DOHH2 (cell line): ENCODE data around the gene SLC44A2.

Experiments
- H3F3A ChIP-seq: fragments of 200-600 bp; sonication (generic), shearing (Covaris generic); 2 replicates; pipeline ENCODE4 v1.6.0; 2016; ENCODE audit warnings: antibody characterized with exemption, mild to moderate bottlenecking; ENCODE audit not compliant: control insufficient read depth, insufficient read depth
- H3K27ac ChIP-seq: fragments of 200-600 bp; sonication (generic); 2 replicates; pipeline ENCODE4 v1.5.1; 2014; ENCODE audit warnings: low read depth, mild to moderate bottlenecking, low read length, moderate library complexity
- H3K27me3 ChIP-seq: fragments of 200-600 bp; sonication (generic); 2 replicates; pipeline ENCODE4 v1.6.1; 2014; ENCODE audit warnings: mild to moderate bottlenecking, low read length, mixed read lengths; ENCODE audit not compliant: control insufficient read depth
- H3K36me3 ChIP-seq: fragments of 200-600 bp; sonication (generic); 2 replicates; pipeline ENCODE4 v1.6.1; 2014; ENCODE audit warnings: mild to moderate bottlenecking, low read length, moderate library complexity, mixed read lengths; ENCODE audit not compliant: control insufficient read depth
- H3K4me1 ChIP-seq: fragments of 200-600 bp; sonication (generic); 2 replicates; pipeline ENCODE4 v1.6.1; 2014; ENCODE audit warnings: mild to moderate bottlenecking, low read length, mixed read lengths; ENCODE audit not compliant: control insufficient read depth
- H3K4me2 ChIP-seq: fragments of 200-600 bp; sonication (generic); 2 replicates; pipeline ENCODE4 v1.6.0; 2014; ENCODE audit warnings: mild to moderate bottlenecking, low read length, moderate library complexity
- H3K4me3 ChIP-seq: fragments of 200-600 bp; sonication (generic); 2 replicates; pipeline ENCODE4 v1.5.1; 2014; ENCODE audit warnings: mild to moderate bottlenecking, low read length, mixed read lengths
- H3K79me2 ChIP-seq: fragments of 200-600 bp; sonication (generic); 2 replicates; pipeline ENCODE4 v1.6.1; 2014; ENCODE audit warnings: mild to moderate bottlenecking, low read length, mixed read lengths; ENCODE audit not compliant: control insufficient read depth
- H3K9me2 ChIP-seq: fragments of 200-600 bp; sonication (generic); replicated peaks from 2 replicates; pipeline ENCODE4 v1.6.1; 2014; ENCODE audit warnings: mild to moderate bottlenecking, low read length, mixed read lengths; ENCODE audit not compliant: control insufficient read depth
- H3K9me3 ChIP-seq: fragments of 200-600 bp; sonication (generic); 2 replicates; pipeline ENCODE4 v1.6.1; 2014; ENCODE audit warnings: antibody characterized with exemption, low read length, mixed read lengths; ENCODE audit not compliant: control insufficient read depth, insufficient read depth
- H4K20me1 ChIP-seq: fragments of 200-600 bp; sonication (generic); 2 replicates; pipeline ENCODE4 v1.6.0; 2014; ENCODE audit warnings: low read depth, mild to moderate bottlenecking, antibody characterized with exemption, low read length, moderate library complexity; ENCODE audit not compliant: control insufficient read depth, insufficient read depth
- EZH2phosphoT487 ChIP-seq: fragments of 200-600 bp; sonication (generic); IDR thresholded peaks from 2 replicates; pipeline ENCODE4 v1.6.1; 2017; ENCODE audit warnings: borderline replicate concordance, mild to moderate bottlenecking, antibody characterized with exemption, low read length, moderate library complexity, mixed read lengths
- TF ChIP-seq, protein P1 (sequence below): fragments of 200-600 bp; sonication (generic); IDR thresholded peaks from one replicate; pipeline ENCODE4 v1.5.1; 2014; ENCODE audit warnings: antibody characterized with exemption, mild to moderate bottlenecking, low read depth, low read length; ENCODE audit not compliant: poor library complexity, severe bottlenecking

SLC44A2 gene

DNA sequence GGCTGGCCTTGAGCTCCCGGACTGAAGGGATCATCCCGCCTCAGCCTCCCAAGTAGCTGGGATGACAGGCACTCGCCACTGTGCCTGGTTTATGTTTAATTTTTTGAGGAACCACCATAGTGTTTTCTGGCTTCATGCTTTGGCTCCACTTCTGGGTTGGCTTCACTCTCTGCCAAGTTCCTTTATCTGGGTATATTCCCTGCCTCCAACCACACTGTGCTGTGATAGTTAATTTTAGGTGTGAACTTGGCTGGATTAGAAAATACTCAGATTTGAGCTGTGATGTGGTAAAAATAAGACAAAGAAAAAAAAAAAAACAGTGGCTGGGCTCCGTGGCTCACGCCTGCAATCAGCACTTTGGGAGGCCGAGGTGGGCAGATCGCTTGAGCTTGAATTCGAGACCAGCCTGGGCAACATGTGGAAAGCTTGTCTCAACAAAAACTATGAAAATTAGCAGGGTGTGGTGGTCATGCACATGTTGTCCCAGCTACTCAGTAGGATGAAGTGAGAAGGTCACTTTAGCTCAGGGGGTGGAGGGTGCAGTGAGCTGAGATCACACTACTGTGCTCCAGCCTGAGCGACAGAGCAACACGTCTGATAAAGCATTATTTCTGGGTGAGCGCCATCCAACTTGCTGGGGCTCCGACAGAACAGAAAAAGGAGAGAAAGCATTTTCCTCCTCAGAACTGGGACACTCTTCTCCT is 21.3 kb downstream of the SLC44A2 start:
- Histone ChIP-seq H3K4me2 (no peak overlapping the region), H3K79me2 (peaks cover 2% of the 10 kb centered on the region), H3K4me1 (peaks cover 6% of the 10 kb centered on the region), H3K27me3 (no peaks in the 10 kb centered on the region), H3K4me3 (no peak overlapping the region), H3K36me3 (peaks cover 3% of the 10 kb centered on the region), H4K20me1 (no peaks in the 10 kb centered on the region), H3K9me2 (no peaks in the 10 kb centered on the region), H3K27ac (no peak overlapping the region), H3F3A (peaks cover 5% of the 10 kb centered on the region), H3K9me3 (no peaks in the 10 kb centered on the region)
- TF ChIP-seq EZH2phosphoT487, result no peak
- TF ChIP-seq, protein P1, sequence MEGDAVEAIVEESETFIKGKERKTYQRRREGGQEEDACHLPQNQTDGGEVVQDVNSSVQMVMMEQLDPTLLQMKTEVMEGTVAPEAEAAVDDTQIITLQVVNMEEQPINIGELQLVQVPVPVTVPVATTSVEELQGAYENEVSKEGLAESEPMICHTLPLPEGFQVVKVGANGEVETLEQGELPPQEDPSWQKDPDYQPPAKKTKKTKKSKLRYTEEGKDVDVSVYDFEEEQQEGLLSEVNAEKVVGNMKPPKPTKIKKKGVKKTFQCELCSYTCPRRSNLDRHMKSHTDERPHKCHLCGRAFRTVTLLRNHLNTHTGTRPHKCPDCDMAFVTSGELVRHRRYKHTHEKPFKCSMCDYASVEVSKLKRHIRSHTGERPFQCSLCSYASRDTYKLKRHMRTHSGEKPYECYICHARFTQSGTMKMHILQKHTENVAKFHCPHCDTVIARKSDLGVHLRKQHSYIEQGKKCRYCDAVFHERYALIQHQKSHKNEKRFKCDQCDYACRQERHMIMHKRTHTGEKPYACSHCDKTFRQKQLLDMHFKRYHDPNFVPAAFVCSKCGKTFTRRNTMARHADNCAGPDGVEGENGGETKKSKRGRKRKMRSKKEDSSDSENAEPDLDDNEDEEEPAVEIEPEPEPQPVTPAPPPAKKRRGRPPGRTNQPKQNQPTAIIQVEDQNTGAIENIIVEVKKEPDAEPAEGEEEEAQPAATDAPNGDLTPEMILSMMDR, result no peak

DNA sequence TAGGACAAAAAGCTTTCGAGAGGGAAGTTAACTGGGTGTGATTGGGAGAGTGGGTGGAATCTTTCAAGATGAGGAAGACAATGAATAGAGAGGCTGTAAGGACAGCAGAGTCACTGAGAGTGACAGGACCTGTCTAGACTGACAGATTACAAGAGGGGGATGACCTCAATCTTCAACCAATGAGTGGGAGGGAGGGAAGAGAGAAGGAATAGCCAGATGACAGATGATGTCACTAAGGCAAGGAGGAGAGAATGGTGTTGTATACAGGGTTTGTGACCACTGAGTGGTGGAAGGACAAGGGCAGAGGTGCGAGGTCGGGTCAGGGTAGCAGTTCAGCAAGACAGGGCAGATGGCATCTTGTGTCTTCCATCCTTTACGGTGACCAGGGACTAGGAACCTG is 23.0 kb downstream of the SLC44A2 start:
- Histone ChIP-seq H3K9me3 (no peaks in the 10 kb centered on the region), H3K4me2 (no peak overlapping the region), H4K20me1 (no peaks in the 10 kb centered on the region), H3K36me3 (peaks cover 13% of the 10 kb centered on the region), H3F3A (peaks cover 10% of the 10 kb centered on the region), H3K4me3 (no peak overlapping the region), H3K9me2 (no peaks in the 10 kb centered on the region), H3K27me3 (no peaks in the 10 kb centered on the region), H3K79me2 (peaks cover 19% of the 10 kb centered on the region), H3K27ac (no peak overlapping the region), H3K4me1 (peaks cover 17% of the 10 kb centered on the region)
- TF ChIP-seq, protein P1, result no peak
- no peak for TF ChIP-seq EZH2phosphoT487

DNA sequence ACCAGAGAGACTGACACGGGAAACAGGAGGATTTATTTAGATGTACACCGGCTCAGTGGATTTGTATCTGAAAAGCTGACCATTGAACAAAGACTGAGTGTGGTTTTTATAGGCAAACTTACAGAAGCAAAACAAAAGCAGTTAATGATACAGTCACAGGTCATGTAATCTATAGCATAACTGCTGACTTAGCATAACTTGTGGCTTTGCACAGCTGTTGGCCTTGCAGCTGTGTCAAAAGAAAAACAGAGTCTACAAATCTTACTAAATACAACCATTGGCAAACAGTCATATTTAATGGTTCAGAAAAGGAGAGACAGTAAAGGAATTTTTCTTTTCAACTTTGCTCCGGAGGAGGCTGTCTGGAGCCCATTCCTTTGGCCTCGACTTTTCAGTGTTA is 26.5 kb downstream of the SLC44A2 start:
- peaks cover 24% of the 10 kb centered on the region for H3K4me1 ChIP-seq
- peaks cover 14% of the 10 kb centered on the region for H3F3A ChIP-seq
- H3K36me3 ChIP-seq, result peaks cover 40% of the 10 kb centered on the region
- H3K79me2 ChIP-seq, result peaks cover 50% of the 10 kb centered on the region
- peak overlapping the region; percentile 65; the same call in 1 of the 2 replicates for H3K4me2 ChIP-seq
- peaks cover 14% of the 10 kb centered on the region for H4K20me1 ChIP-seq
- no peaks in the 10 kb centered on the region for H3K9me2 ChIP-seq
- H3K27ac ChIP-seq, result no peak overlapping the region
- H3K27me3 ChIP-seq, result no peaks in the 10 kb centered on the region
- no peak overlapping the region for H3K4me3 ChIP-seq
- TF ChIP-seq EZH2phosphoT487, result no peak
- TF ChIP-seq, protein P1, result no peak
- no peaks in the 10 kb centered on the region for H3K9me3 ChIP-seq

DNA sequence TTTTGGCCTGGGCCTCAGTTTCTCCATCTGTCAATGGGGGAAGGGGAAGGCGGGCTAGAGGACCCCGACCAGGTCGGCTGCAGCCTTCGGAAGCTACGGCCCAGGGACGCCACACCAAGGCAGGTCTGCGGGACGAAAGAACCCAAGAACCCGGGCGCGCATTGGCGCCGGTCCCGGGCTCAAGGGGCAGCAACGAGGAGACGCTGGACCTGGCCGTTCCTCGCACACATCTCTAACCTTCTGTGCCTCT is 28.1 kb downstream of the SLC44A2 start:
- H3K9me3 ChIP-seq, result no peaks in the 10 kb centered on the region
- H3K27ac ChIP-seq, result peak overlapping the region; percentile 84
- TF ChIP-seq, protein P1, result no peak
- no peak for TF ChIP-seq EZH2phosphoT487
- peaks cover 56% of the 10 kb centered on the region for H3K36me3 ChIP-seq
- H4K20me1 ChIP-seq, result peaks cover 22% of the 10 kb centered on the region
- peaks cover 66% of the 10 kb centered on the region for H3K79me2 ChIP-seq
- no peaks in the 10 kb centered on the region for H3K9me2 ChIP-seq
- H3K4me3 ChIP-seq, result peak overlapping the region; percentile 97
- peaks cover 40% of the 10 kb centered on the region for H3K4me1 ChIP-seq
- H3K4me2 ChIP-seq, result peak overlapping the region; percentile 65
- peaks cover 20% of the 10 kb centered on the region for H3F3A ChIP-seq
- no peaks in the 10 kb centered on the region for H3K27me3 ChIP-seq
